SJCRH30 (cell line): ENCODE data around the gene SCN4A. TPM values are rescaled to one million over a fixed set of nuclear protein-coding genes. Genes with fewer than 3 reads are reported as not detected.
"Not testable (repeated sequence)": the region's sequence is repeated elsewhere in the genome, so short reads cannot be mapped to it uniquely, and the experiment has no call there.

Experiments used
- DNase-seq, 2 experiments: peaks; one replicate each; pipeline ENCODE4 v3.0.0-alpha.2; 2015 to 2020
- H3K27ac ChIP-seq: fragments of 250-450 bp; sonication (Bioruptor Pico); 2 replicates; pipeline ENCODE4 v1.5.1; 2020; ENCODE audit warnings: mild to moderate bottlenecking, moderate library complexity
- H3K27me3 ChIP-seq: fragments of 250-450 bp; sonication (Bioruptor Pico); 2 replicates; pipeline ENCODE4 v1.5.1; 2020; ENCODE audit warnings: mild to moderate bottlenecking, moderate library complexity
- H3K36me3 ChIP-seq: fragments of 250-450 bp; sonication (Bioruptor Pico); 2 replicates; pipeline ENCODE4 v1.5.1; 2020; ENCODE audit warnings: mild to moderate bottlenecking, moderate library complexity
- H3K4me1 ChIP-seq: fragments of 250-450 bp; sonication (Bioruptor Pico); 2 replicates; pipeline ENCODE4 v1.5.1; 2020; ENCODE audit warnings: mild to moderate bottlenecking, moderate library complexity
- H3K4me3 ChIP-seq: fragments of 250-450 bp; sonication (Bioruptor Pico); 2 replicates; pipeline ENCODE4 v1.5.1; 2020; ENCODE audit warnings: mild to moderate bottlenecking, moderate library complexity
- H3K9me3 ChIP-seq: fragments of 250-450 bp; sonication (Bioruptor Pico); replicated peaks from 2 replicates; pipeline ENCODE4 v1.5.1; 2020; ENCODE audit warnings: mild to moderate bottlenecking, moderate library complexity
- total RNA-seq: library from RNA; depleted of rRNA; stranded (reverse); fragments of >200 nt; shearing (Covaris generic); gene quantifications from 2 replicates; pipeline ENCODE4 v1.2.3, GENCODE V29; 2014

Gene SCN4A
- total RNA-seq, 1 experiment from 2014 or later: 14.3 TPM

- no peak for DNase-seq
- Histone ChIP-seq H3K27me3 (no peaks in the 10 kb centered on the region), H3K27ac (no peak overlapping the region)
Observed at GRCh38 chr17:63917646-63918045, 55.1 kb downstream of the SCN4A start.

DNA sequence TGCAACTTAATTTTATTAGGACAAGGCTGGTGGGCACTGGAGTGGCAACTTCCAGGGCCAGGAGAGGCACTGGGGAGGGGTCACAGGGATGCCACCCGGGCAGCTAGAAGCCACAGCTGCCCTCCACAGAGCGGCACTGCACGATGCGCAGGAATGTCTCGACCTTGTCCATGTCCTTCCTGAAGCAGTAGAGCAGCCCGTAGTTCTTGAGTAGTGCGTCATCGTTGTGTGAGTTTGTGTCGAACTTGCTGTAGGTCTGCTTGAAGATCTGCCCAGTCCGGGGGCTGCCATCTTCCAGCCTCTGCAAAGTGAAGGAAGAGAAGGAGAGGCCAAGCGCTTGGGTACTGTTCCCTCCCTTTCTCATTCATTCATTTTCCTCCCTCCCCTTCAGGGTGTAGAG lies 55.5 kb downstream of the SCN4A start:
- not testable (repeated sequence) for H3K4me3 ChIP-seq, H3K27ac ChIP-seq, H3K36me3 ChIP-seq, DNase-seq, H3K4me1 ChIP-seq, H3K27me3 ChIP-seq, H3K9me3 ChIP-seq

More at GRCh38 chr17:63917646-63918045, 55.1 kb downstream of the SCN4A start:
- H3K36me3 ChIP-seq: no peaks in the 10 kb centered on the region
- H3K4me3 ChIP-seq: no peak overlapping the region
- no peaks in the 10 kb centered on the region for H3K9me3 ChIP-seq
- H3K4me1 ChIP-seq: no peaks in the 10 kb centered on the region

GRCh38 chr17:63916566-63917185 lies 56.0 kb downstream of the SCN4A start:
- DNase-seq: no peak
- no peak overlapping the region for H3K4me3 ChIP-seq
- no peaks in the 10 kb centered on the region for H3K4me1 ChIP-seq
- no peaks in the 10 kb centered on the region for H3K36me3 ChIP-seq
- H3K27me3 ChIP-seq: no peaks in the 10 kb centered on the region; the same call in 1 of the 2 replicates
- no peaks in the 10 kb centered on the region for H3K9me3 ChIP-seq
- no peak overlapping the region for H3K27ac ChIP-seq

GRCh38 chr17:63915753-63916152 lies 57.0 kb downstream of the SCN4A start:
- H3K36me3 ChIP-seq, DNase-seq, H3K4me1 ChIP-seq, H3K9me3 ChIP-seq, H3K27me3 ChIP-seq, H3K27ac ChIP-seq, H3K4me3 ChIP-seq: not testable (repeated sequence)

DNA sequence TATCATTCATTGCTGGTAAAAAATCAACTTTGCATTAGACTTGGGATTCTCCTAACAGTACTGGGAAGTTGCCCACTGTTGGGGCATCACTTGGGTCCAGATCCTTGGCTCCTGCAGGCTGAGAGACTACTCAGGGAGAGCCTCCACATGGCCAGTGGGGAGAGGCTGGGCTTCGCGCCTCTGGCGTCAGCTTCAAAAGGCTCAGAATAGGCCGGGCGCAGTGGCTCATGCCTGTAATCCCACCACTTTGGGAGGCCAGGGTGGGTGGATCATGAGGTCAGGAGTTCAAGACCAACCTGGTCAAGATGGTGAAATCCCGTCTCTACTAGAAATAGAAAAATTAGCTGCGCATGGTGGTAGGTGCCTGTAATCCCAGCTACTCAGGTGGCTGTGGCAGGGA lies 58.2 kb downstream of the SCN4A start:
- no peaks in the 10 kb centered on the region for H3K9me3 ChIP-seq
- DNase-seq: no peak
- H3K36me3 ChIP-seq: no peaks in the 10 kb centered on the region
- H3K4me1 ChIP-seq: no peaks in the 10 kb centered on the region
- no peaks in the 10 kb centered on the region; the same call in 1 of the 2 replicates for H3K27me3 ChIP-seq
- H3K4me3 ChIP-seq: no peak overlapping the region
- no peak overlapping the region for H3K27ac ChIP-seq

DNA sequence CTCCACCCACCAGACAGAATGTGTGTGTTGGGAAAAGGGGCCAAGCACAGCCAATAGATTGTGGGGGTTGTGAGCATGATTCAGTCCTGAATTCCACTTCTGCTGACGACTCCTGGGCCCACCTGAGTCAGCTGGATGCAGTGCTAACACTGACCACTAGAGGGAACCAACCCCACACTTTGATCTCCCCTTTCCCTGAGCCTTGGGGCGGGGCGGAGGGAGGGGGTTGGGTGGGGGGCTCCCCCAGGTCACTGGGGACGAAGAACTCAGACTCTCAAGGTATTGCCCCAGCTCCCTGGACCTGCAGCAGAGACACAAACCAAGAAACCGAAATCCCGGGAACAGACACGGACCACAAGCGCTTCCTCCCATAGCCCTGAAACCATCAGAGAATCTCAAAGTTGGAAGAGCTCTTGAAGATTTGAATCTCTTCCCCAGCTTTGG lies 61.0 kb downstream of the SCN4A start:
- Histone ChIP-seq H3K27ac (no peak overlapping the region), H3K4me1 (0 out of 2 replicates have a peak, but pooled peaks cover 2% of the 10 kb centered on the region), H3K9me3 (no peaks in the 10 kb centered on the region), H3K4me3 (no peak overlapping the region), H3K36me3 (no peaks in the 10 kb centered on the region), H3K27me3 (no peaks in the 10 kb centered on the region; the same call in 1 of the 2 replicates)
- peak; percentile 24 to 63 for DNase-seq

DNA sequence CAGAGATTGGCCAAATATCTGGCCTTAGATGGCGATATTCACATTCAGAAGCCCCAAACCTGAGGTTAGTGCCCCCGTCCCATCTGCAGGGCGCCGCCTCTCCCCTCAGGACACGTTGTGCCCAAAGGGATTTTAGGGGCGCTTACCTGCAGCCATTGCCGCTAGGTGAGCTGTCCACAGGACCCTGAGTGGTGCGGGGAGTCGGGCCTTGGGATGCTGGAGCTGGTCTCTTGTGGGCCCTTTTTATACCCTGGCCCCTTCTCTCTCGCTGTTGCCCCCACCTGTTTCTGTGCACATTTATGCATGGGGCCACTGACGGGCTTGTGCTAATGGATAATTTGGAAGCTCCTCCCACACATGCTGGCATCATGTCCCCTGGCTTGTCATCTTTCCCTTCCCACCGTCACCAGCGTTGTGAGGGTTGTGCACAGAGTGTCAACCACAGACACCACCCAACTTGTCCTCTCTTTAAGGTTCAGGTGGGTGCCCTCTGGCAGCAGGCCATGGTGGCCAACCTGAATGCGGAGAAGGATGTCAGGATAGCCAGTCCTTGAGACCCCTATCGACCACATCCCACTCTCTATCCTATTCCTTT lies 61.6 kb downstream of the SCN4A start, which contains the start of gene CSHL1:
Gene CSHL1 (minus strand): TSS at position 218 of the 595 bp plus-strand sequence. CDS start 62 bp downstream, at position 156.
- Histone ChIP-seq H3K4me1 (0 out of 2 replicates have a peak, but pooled peaks cover 2% of the 10 kb centered on the region), H3K9me3 (no peaks in the 10 kb centered on the region), H3K36me3 (no peaks in the 10 kb centered on the region), H3K4me3 (no peak within 1 kb of the TSS), H3K27me3 (no peaks in the 10 kb centered on the region; the same call in 1 of the 2 replicates), H3K27ac (no peak within 1 kb of the TSS)
- DNase-seq: no peak

DNA sequence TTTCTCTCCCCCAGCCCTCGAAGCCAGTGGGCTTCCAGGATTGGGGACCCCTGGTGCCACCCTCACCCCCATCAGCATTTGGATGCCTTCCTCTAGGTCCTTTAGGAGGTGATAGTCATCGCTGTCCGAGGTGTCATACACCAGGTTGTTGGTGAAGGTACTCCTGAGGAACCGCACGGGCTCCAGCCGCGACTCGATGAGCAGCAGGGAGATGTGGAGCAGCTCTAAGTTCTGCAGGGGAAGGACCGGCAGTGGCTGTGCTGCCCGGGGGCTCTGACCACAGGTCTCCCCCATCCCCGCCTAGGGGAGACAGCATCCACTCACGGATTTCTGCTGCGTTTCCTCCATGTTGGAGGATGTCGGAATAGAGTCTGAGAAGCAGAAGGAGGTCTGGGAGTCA lies 62.6 kb downstream of the SCN4A start:
- H3K4me3 ChIP-seq: no peak overlapping the region
- H3K4me1 ChIP-seq: 0 out of 2 replicates have a peak, but pooled peaks cover 2% of the 10 kb centered on the region
- H3K9me3 ChIP-seq: no peaks in the 10 kb centered on the region
- no peaks in the 10 kb centered on the region for H3K36me3 ChIP-seq
- no peak overlapping the region for H3K27ac ChIP-seq
- no peaks in the 10 kb centered on the region; the same call in 1 of the 2 replicates for H3K27me3 ChIP-seq
- no peak for DNase-seq

DNA sequence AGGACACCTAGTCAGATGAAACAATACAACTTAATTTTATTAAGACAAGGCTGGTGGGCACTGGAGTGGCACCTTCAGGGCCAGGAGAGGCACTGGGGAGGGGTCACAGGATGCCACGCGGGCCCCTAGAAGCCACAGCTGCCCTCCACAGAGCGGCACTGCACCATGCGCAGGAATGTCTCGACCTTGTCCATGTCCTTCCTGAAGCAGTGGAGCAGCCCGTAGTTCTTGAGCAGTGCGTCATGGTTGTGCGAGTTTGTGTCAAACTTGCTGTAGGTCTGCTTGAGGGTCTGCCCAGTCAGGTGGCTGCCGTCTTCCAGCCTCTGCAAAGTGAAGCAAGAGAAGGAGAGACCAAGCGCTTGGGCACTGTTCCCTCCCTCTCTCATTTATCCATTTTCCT lies 63.1 kb downstream of the SCN4A start:
- not testable (repeated sequence) for H3K4me1 ChIP-seq, DNase-seq, H3K4me3 ChIP-seq, H3K36me3 ChIP-seq, H3K27ac ChIP-seq, H3K9me3 ChIP-seq, H3K27me3 ChIP-seq

DNA sequence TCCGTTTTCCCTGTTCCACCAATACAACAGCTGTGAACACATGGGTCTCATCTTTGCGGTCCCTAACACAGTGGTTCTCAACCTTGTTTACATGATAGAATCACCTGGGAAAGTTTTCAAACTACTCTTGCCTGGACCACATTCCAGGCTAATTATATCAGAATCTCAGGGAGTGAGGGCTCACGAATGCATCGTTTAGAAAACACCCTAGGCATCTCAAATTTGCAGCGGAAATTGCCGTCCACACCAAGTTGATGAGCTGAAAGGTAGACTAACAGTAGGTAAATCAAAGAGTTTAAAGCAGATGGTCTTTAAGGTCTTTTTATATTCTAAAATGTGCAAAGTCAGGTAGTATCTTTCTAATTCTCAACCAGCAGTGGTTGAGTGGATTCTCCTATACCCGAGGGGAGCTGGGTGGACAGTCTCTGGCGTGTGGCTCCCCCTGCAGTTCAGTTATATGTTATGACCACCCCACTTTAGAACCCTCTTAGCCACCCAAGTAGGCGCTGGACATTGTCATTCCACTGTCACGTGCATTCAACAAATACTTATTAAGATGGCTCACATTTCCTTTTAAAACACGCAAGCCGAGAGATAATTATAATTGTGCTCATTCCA lies 65.4 kb downstream of the SCN4A start:
- H3K27ac ChIP-seq, H3K27me3 ChIP-seq, H3K4me1 ChIP-seq, H3K9me3 ChIP-seq, H3K36me3 ChIP-seq, H3K4me3 ChIP-seq: not testable (repeated sequence)
- DNase-seq: peak; percentile 44 to 61

DNA sequence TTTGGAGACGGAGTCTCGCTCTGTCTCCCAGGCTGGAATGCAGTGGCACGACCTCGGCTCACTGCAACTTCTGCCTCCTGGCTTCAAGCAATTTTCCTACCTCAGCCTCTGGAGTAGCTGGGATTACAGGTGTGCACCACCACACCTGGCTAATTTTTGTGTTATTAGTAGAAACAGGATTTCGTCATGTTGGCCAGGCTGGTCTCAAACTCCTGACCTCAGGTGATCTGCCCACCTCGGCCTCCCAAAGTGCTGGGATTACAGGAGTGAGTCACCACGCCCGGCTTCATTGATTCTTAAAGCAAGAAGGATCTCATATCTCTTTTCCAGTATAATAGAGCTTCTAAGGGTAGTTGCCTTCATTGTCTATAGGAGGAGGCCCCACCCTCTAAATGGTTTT lies 67.9 kb downstream of the SCN4A start:
- not testable (repeated sequence) for H3K27me3 ChIP-seq

GRCh38 chr17:63903787-63904201 lies 68.9 kb downstream of the SCN4A start:
- H3K36me3 ChIP-seq, H3K4me3 ChIP-seq, H3K9me3 ChIP-seq, H3K4me1 ChIP-seq, H3K27ac ChIP-seq, H3K27me3 ChIP-seq: not testable (repeated sequence)
- peak in 1 of 2 experiments; percentile 18 for DNase-seq

More for the DNA sequence above, 67.9 kb downstream of the SCN4A start:
- H3K36me3 ChIP-seq, H3K9me3 ChIP-seq, H3K27ac ChIP-seq, DNase-seq, H3K4me1 ChIP-seq, H3K4me3 ChIP-seq: not testable (repeated sequence)

- not testable (repeated sequence) for H3K27ac ChIP-seq, H3K36me3 ChIP-seq, H3K4me3 ChIP-seq, H3K9me3 ChIP-seq, H3K27me3 ChIP-seq, H3K4me1 ChIP-seq, DNase-seq
Observed at GRCh38 chr17:63901971-63902370, 70.7 kb downstream of the SCN4A start.

GRCh38 chr17:63898899-63899798 lies 73.6 kb downstream of the SCN4A start:
- H3K4me1 ChIP-seq, H3K27me3 ChIP-seq, H3K9me3 ChIP-seq, H3K4me3 ChIP-seq, H3K36me3 ChIP-seq, H3K27ac ChIP-seq, DNase-seq: not testable (repeated sequence)
